GM21529 (cell line): Measurements from ENCODE around the gene YES1.
"Not testable (repeated sequence)": the region's sequence is repeated elsewhere in the genome, so short reads cannot be mapped to it uniquely, and the experiment has no call there.

ENCODE experiments used
- ATAC-seq: cut with Tn5 transposase; IDR thresholded peaks from one replicate; pipeline ENCODE4 v1.9.1; 2021; ENCODE audit not compliant: unreplicated experiment

YES1 gene

GRCh38 chr18:686339-687111 is 125.5 kb downstream of the YES1 start:
- no peak for ATAC-seq

DNA sequence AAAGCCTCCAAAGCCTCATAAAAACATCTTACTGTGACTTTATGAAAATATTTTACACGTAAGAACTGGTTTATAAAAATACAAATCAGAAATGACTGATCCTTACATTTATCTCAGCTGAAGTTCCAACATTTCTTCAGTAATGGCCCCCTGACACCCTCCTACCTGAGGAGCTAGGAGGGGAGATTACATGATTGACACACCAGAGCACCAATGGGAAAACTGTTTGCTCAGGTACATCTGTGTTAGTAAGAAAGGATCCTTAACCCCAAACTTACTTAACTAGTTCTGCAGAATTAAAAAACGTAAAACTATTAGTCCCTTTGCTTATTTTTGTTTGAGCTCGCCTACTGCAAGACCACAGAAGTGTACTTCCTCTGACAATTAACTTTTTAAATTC is 126.6 kb downstream of the YES1 start:
- no peak for ATAC-seq

GRCh38 chr18:683531-683930 is 128.5 kb downstream of the YES1 start:
- no peak for ATAC-seq

DNA sequence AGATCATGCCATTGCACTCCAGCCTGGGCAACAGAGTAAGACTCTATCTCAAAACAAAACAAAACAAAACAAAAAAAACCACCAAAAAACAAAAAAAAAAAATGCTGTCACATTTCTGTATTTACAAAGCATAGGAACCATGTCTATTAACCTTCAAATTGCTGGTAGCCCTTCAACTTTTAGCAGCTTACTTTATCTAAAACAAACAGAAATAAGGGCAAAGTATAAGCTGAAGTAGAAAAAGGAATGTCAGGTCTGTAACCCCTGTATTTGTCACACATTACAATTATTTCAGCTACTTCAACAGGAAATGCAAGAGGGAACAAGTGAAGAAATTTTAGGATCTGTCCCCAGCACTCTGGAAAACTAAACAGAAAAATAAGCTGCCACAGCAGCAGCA is 129.2 kb downstream of the YES1 start:
- ATAC-seq: no peak

GRCh38 chr18:682416-682815 is 129.6 kb downstream of the YES1 start:
- ATAC-seq: not testable (repeated sequence)

GRCh38 chr18:681985-682384 is 130.1 kb downstream of the YES1 start:
- ATAC-seq: no peak

DNA sequence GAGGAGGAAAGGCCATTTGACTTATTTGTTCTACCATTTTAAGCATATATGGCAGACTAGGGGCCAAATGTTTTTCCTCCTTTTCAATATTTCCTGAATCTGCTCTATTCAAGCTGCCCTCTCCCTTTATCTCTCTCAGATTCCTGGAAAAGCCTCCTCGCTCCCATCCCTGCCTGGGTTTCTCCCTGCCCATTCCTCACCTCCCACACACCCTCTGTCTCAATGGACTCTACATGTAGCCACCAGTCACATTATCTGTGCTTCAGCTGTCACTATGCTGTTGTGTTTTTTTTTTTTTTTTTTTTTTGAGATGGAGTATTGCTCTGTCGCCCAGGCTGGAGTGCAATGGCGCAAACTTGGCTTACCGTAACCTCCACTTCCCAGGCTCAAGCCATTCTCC is 131.7 kb downstream of the YES1 start:
- no peak for ATAC-seq

- ATAC-seq: no peak
These were observed 132.5 kb downstream of the YES1 start for GRCh38 chr18:679516-679915.

DNA sequence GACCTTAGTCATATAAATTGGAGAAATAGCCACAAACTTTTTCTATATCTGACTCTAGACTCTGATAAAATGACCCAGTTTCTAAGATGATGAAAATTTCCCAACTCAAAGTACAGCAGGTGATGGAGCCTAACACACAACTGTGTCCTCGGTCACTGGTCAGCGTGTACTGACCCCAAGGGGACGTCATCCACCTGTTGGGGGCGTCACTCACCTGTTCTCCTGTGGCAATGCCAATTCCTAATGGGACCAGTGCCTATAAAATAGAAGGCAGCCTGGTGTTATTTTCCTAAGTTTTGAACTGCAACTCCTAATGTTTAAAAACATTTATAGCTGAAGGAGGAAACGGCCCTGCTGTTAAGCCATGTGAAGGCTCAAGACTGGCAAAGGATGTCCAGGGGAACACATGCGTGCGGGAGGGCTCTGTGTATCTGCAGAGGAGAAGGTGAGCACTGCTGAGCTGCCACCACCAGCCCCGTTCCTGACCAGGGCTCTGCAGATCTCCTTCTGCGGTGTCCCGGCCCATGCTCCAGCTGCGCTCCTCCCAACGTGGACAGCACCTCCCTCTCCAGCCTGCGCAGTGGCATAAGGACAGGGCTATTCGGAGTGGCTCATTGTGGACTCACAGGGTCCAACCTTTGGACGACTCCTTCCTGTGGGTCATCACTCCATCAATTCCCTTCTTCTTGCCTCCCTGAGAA is 133.4 kb downstream of the YES1 start:
- no peak for ATAC-seq

DNA sequence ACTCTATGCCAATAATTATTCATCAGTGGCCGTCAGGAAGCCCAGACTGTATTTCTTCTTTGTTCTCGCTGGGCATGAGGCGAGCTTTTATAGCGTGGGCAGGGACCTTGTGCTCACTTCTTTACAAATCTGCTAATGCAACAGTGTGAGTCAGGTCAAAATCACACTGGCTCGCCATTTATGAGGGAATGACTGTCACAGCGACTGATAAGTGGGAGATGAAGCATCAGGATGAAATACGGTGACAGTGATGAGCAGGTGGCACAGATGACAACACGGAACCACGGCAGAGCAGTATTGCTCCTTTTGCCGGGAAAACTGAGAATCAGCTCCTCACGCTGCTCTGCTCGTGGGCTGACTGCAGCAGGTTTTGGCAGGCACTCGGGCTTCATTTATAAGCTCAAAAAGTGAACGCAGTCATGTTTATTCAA is 134.1 kb downstream of the YES1 start:
- ATAC-seq: no peak

GRCh38 chr18:677145-677544 is 134.9 kb downstream of the YES1 start:
- no peak for ATAC-seq

GRCh38 chr18:676736-677135 is 135.3 kb downstream of the YES1 start:
- ATAC-seq: no peak

GRCh38 chr18:676069-676468 is 136.0 kb downstream of the YES1 start:
- no peak for ATAC-seq

DNA sequence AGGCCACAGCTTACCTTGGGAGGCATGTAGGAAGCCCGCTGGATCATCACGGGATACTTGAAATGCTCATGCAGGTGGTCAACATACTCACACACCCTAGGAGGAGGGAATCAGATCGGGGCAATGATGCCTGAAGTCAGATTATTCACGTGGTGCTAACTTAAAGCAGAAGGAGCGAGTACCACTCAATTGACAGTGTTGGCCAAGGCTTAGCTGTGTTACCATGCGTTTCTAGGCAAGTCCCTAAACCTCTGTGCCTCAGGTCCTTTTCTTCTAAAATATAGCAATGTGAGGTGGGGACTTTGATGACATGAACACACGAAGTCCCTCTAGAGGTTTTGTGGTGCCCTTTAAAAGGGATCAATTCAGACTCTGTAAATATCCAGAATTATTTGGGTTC is 136.7 kb downstream of the YES1 start:
- ATAC-seq: no peak

DNA sequence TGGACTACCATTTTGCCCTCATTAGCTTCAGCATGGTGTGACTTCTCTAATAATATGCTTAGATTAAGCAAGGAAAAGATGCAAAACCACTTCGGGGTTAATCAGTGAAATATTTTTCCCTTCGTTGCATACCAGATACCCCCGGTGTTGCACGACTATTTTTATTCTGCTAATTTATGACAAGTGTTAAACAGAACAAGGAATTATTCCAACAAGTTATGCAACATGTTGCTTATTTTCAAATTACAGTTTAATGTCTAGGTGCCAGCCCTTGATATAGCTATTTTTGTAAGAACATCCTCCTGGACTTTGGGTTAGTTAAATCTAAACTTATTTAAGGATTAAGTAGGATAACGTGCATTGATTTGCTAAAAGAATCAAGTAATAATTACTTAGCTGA is 138.3 kb downstream of the YES1 start:
- ATAC-seq: no peak

DNA sequence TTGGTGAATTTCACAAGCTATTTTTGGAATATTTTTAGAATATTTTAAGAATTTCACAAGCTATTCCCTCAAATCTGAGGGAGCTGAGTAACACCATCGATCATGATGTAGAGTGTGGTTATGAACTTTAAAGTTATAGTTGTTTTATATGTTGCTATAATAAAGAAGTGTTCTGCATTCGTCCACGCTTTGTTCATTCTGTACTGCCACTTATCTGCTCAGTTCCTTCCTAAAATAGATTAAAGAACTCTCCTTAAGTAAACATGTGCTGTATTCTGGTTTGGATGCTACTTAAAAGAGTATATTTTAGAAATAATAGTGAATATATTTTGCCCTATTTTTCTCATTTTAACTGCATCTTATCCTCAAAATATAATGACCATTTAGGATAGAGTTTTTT is 138.7 kb downstream of the YES1 start:
- no peak for ATAC-seq
